Measurements from ENCODE around the gene RNF141.

Gene RNF141

DNA sequence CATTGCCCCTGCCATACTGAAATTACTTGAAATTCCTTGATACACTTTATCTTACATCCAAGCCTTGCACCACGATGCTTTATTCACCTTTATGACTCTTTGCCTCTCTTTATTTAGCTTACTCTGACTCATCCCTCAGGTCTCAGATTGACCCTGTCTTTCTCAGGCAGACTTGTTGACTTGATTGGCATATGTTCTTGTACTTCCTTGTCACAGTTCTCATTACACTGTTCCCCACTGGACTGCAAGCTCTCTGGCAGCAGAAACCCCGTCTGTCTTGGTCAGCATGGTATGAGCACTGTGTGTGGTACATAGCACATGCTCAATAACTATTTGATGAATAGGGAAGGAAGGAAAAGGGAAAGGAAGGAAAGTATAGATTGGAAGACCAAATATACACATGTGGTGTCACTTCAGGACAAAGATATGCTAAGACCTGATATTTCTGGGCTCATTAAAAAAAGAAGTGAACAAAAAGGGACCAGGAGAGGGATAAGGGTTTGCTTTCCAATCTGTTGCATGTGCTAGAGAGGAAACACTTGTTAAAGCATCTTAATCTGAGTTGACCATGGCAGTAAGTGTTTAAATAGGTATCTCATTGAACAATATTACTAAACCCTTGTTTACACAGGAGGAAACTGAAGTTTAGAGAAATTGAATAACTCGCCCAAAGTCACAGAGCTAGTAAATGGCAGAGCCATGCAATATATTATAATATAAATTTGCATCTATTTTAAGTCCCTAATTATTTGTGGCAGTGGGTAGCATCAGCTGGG, 20.2 kb upstream of the RNF141 start:
- DNase-seq, result no peak

DNA sequence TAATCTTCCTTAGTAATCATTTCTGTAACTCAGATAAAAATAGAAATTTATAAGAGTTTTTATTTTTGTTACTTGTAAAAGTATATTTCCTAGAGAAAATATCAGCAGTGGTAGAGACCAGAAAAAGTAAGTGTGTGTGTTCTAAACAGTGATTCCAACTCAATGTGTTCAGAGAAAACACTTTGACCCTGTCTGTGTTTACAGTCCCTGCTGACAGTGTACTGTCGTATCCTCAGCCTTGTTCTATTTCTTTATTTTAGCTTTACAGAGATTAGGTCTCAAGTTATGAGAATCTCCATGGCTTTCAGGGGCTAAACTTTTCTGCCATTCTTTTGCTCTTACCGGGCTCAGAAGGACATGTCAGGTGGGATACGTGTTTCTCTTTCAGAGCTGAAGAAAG, 17.3 kb upstream of the RNF141 start:
- no peak for DNase-seq

DNA sequence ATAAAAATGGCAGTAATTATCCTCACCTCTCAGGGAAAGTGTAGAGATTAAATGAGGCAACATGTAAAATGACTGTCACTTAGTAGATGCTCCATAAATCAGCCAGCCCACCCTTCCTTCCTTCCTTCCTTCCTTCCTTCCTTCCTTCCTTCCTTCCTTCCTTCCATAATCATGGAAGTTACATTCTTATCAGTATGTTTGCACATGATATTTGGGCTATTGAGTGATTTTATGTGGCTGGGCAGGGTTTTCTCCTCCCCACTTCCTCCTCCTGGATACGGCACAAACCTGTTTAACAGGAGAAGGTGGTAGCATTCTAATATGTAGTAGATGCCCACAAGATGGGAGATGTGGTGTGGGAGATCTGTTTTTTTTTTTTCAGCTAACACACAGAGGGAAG, 15.6 kb upstream of the RNF141 start:
- no peak for DNase-seq

DNA sequence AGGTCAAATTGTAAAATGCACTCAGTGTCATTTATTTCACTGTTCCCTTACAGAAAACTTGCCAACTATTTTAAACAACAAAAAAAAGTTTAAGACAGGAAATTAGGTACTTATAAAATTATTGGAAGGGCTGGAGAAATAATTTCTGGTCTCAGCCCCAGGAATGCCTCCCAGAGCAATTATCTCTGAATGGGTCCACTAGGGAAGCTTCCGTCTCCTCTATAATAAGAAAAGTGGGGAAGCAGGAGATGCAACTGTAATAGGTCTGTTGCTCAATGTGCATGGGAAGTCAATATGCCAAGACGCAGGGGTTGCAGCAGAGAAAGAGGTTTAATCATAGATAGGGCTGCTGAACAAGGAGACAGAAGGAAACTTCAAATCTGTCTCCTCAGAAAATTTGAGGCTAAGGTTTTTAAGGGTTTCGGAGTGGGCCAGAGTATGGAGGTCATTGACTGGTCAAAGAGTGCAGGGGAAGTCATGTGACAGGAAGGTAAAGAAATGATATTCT, 10.9 kb upstream of the RNF141 start:
- DNase-seq, result no peak

- DNase-seq, result no peak
Measured at GRCh38 chr11:10551290-10551592, 10.3 kb upstream of the RNF141 start.

GRCh38 chr11:10550503-10551289, 9.7 kb upstream of the RNF141 start:
- no peak for DNase-seq

- no peak for DNase-seq
Measured at GRCh38 chr11:10544491-10545465, 3.8 kb upstream of the RNF141 start.

GRCh38 chr11:10543782-10544181, 2.8 kb upstream of the RNF141 start:
- DNase-seq, result no peak

- no peak for DNase-seq
Measured at GRCh38 chr11:10542776-10543175, 1.8 kb upstream of the RNF141 start.

DNA sequence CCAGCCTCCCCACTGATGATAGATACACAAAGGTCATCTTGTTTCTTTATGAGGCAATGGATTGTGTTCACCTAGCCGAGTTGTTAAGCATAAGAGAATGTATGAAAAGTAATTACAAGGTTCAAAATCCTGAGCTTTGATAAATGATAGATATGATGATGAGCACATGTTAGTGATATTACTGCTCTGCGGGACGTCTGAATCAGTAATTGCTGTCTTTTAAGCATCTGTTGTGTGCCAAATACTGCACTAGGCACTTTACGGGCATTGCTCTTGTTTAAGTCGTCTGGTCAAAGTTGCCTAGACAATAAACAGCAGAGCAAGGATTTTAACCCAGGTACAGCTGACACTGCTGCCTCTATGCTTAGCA, 559 bp upstream of the RNF141 start:
- DNase-seq, result no peak

- DNase-seq, result no peak
Measured at GRCh38 chr11:10540546-10540914, 457 bp downstream of the RNF141 start.

DNA sequence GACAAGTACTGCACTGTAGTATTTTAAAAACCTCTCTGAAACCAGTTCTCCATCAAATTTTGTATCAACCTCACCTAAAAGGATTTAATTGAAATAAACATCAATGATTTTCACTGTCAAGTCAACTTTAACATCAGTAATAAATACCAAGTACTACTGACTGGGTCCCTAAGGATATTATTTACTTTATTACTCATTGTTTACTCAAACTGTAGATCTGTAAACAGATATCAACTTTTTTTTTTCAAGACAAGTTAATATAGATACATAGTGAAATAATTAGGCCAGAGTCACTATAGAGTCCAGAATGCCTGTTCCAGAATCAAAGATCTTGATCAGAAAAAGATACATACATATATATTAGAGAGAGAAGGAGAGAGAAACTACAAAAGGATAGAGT, 1.6 kb downstream of the RNF141 start:
- DNase-seq, result no peak

- DNase-seq, result no peak
Measured at GRCh38 chr11:10538924-10539323, 2.1 kb downstream of the RNF141 start.

DNA sequence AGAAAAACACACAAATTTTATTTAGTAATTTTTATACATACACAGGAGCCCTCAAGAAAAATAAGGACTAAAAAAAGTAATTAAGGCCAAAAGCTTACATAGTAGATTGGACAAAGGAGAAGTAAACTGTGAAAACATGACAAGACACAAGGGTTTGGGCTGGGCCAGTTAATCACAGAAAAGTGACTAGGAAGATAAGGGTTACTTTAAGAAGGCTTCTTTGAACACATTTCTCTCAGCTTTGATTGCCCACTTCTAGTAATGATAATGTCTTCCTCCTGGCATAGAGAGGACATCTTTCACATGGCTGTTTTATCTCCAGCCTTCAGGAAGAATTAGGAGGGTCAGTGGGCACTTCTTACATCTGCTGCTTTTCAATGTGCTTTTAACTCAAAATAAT, 3.4 kb downstream of the RNF141 start:
- DNase-seq, result no peak

- no peak for DNase-seq
Measured at GRCh38 chr11:10534316-10534715, 6.7 kb downstream of the RNF141 start.

DNA sequence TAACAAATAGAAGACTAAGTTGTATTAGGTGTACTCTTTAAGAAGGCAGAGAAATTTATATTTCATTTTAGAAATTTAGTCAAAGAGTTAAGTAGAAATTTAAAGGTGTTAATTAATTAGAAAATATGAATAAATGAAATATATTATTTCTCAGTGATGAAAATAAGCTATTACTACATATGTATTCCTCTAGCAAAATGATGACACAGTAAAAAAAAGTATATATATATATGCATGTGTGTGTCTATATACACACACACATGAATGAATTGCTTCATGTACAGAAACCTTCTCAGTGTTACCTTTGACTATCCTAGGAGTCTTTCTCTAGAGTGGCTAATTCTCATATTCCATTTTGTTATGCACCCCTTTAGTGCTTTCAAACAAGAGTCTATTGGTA, 7.7 kb downstream of the RNF141 start:
- DNase-seq, result no peak

GRCh38 chr11:10532526-10532925, 8.5 kb downstream of the RNF141 start:
- no peak for DNase-seq

DNA sequence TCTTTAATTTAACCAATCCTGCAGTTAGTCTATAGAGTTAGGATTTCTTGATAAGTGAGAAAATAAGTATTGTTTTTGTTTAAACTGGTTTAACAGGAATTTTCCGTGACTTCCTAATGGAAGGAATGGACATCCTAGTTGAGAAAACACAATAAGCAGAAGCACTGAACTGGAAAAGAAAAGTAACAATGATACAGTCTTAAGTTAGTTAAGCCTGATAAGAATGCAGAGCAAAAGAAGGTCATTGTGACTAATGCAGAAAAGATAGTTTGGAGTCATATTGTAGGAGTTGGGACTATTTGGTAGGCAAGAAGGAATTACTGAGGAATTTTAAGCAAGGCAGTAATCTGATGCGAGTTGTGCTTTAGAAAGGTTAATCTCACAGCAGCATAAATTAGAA, 11.7 kb downstream of the RNF141 start:
- DNase-seq, result no peak

- DNase-seq, result no peak
Measured at GRCh38 chr11:10528121-10528520, 12.9 kb downstream of the RNF141 start.

GRCh38 chr11:10526974-10527918, 13.7 kb downstream of the RNF141 start:
- no peak for DNase-seq

DNA sequence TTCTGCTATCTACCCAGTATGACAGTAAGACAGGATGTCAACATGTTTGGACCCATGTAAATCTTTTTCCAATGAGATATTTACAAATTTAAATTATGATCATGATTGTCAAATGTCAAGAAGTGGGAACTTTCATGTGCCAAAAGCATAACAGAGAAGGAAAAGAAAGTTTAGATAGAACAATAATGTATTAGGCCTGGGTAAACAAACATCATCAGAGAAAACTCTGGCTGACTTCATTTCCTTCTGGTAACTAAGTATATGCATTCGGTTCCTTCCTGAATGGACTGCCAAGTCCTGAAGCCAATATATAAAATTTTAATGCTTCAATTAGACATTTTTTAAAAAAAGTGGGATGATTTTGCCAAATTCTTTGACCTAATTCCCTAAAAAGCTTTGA, 16.5 kb downstream of the RNF141 start:
- DNase-seq, result no peak

DNA sequence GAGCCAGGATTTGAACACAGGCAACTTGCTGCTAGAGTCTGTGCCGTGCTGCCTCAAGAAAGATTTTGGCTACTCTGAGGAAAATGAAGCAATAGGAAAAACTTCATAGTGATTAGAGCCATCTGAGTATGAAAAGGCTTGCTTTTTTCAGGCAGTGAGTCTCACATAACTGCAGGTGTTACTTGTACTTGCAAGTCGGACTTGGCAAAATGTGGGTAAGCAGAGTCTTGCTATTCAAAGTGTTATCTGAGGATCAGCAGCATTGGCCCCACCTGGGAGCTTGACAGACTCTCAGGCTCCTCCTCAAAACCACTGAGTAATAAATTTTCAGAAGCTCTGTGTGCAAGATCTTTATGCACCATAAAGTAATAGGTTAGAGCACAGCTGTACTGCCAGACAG, 18.1 kb downstream of the RNF141 start:
- no peak for DNase-seq

Measured in activated gamma-delta T cell treated with Interleukin-2 at 50 U/mL for 16 hours (primary cell).